ENCODE measurements around the gene RCOR2. TPM values are rescaled to one million over a fixed set of nuclear protein-coding genes. Genes with fewer than 3 reads are reported as not detected.
A peak's percentile ranks its signal among the peaks of the same experiment; 100 is the strongest.

The RCOR2 gene
- total RNA-seq, 1 donor from 2014 or later: 18.8 TPM

DNA sequence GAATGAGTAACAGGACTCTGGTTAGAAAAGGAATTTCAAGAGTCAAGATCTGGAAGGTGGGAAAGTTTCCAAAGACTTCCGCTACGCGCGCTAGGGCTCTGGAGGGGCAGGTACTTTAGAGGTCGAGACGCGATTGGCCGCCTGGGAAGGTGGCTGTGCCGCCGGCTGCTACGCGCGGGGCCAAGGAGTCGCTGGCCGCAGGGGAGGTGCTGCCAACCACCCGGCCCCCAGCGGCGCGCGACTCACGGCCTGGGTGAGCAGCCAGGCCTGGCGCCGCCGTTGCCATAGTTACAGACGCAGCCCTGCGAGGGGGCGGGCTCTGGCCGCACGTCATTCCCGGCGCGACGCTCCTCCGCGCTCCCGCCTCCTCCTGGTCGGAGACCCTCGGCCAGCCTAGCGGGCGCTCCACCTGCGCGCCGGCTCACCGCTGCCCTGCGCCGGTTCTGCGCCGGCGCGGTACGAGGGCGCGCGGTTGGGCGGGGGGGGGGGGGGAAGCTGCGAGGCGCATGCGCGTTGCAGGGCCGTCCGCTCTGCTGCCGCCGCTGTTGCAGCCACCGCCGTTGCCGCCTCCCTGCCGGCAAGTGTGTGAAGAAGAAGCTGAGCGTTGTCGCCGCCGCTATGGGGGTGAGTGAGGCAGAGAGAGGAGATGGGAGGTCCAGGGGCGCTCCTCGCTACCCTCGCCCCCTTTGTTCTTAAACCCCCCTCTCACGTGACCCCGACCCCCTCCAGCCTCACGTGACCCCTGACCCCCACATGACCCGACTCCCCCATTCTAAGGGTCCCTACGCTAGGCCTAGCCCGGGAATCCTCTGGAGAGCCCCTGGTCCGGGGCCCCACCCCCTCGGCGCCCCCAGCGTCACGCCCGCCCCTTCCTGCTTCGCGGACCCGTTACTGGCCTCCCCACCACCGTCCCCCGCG, 21.8 kb upstream of the RCOR2 start, which contains the start of gene NAA40:
NAA40 (plus strand) TSS at position 524 of the 918 bp plus-strand sequence; CDS start at position 619, 95 bp downstream.
- no peaks in the 10 kb centered on the region for H3K9me3 ChIP-seq (ENCODE audit: insufficient read depth, low read depth, low read length)
- FAIRE-seq (no peak), DNase-seq (ENCODE audit: low read depth) (peak; percentile 88)
- peak within 1 kb of the TSS; percentile 65 for H3K4me3 ChIP-seq (ENCODE audit: insufficient read depth, low read depth, low read length)
- H3K9me3 Mint-ChIP-seq (ENCODE audit: unreplicated experiment): no peaks in the 10 kb centered on the region
- no peaks in the 10 kb centered on the region for H3K36me3 ChIP-seq (ENCODE audit: insufficient read depth, low read length)
- peak within 1 kb of the TSS; percentile 90 for H3K4me3 Mint-ChIP-seq (ENCODE audit: unreplicated experiment)
- peak within 1 kb of the TSS; percentile 88 for H2AFZ ChIP-seq (ENCODE audit: low read depth, low read length)
- H3K27me3 Mint-ChIP-seq (ENCODE audit: low read depth, unreplicated experiment): no peaks in the 10 kb centered on the region
- H3K4me1 ChIP-seq (ENCODE audit: insufficient read depth, low read length): no peaks in the 10 kb centered on the region
- peaks cover 13% of the 10 kb centered on the region for H4K20me1 ChIP-seq (ENCODE audit: insufficient read depth, low read length)
- H3K4me2 ChIP-seq (ENCODE audit: low read length): peak within 1 kb of the TSS; percentile 86
- H3K27me3 ChIP-seq (ENCODE audit: insufficient read depth, low read length): no peaks in the 10 kb centered on the region
- H3K4me1 Mint-ChIP-seq (ENCODE audit: low read depth, unreplicated experiment): peaks cover 3% of the 10 kb centered on the region
- TF ChIP-seq, protein P1, sequence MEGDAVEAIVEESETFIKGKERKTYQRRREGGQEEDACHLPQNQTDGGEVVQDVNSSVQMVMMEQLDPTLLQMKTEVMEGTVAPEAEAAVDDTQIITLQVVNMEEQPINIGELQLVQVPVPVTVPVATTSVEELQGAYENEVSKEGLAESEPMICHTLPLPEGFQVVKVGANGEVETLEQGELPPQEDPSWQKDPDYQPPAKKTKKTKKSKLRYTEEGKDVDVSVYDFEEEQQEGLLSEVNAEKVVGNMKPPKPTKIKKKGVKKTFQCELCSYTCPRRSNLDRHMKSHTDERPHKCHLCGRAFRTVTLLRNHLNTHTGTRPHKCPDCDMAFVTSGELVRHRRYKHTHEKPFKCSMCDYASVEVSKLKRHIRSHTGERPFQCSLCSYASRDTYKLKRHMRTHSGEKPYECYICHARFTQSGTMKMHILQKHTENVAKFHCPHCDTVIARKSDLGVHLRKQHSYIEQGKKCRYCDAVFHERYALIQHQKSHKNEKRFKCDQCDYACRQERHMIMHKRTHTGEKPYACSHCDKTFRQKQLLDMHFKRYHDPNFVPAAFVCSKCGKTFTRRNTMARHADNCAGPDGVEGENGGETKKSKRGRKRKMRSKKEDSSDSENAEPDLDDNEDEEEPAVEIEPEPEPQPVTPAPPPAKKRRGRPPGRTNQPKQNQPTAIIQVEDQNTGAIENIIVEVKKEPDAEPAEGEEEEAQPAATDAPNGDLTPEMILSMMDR (IDR thresholded peaks at IDR 0.05; ENCODE audit: insufficient read depth, low read depth, low read length): no peak
- TF ChIP-seq EZH2 (IDR thresholded peaks at IDR 0.05; ENCODE audit: insufficient read depth, low read length): no peak
- H3K36me3 Mint-ChIP-seq (ENCODE audit: low read depth, unreplicated experiment): no peaks in the 10 kb centered on the region
- H3K9ac ChIP-seq (ENCODE audit: low read length): peak within 1 kb of the TSS; percentile 83
- peak within 1 kb of the TSS; percentile 80 for H3K27ac Mint-ChIP-seq (ENCODE audit: unreplicated experiment)
- peak within 1 kb of the TSS; percentile 15 for H3K27ac ChIP-seq (ENCODE audit: low read depth, low read length)
- H3K79me2 ChIP-seq (ENCODE audit: insufficient read depth, low read length): peaks cover 39% of the 10 kb centered on the region

DNA sequence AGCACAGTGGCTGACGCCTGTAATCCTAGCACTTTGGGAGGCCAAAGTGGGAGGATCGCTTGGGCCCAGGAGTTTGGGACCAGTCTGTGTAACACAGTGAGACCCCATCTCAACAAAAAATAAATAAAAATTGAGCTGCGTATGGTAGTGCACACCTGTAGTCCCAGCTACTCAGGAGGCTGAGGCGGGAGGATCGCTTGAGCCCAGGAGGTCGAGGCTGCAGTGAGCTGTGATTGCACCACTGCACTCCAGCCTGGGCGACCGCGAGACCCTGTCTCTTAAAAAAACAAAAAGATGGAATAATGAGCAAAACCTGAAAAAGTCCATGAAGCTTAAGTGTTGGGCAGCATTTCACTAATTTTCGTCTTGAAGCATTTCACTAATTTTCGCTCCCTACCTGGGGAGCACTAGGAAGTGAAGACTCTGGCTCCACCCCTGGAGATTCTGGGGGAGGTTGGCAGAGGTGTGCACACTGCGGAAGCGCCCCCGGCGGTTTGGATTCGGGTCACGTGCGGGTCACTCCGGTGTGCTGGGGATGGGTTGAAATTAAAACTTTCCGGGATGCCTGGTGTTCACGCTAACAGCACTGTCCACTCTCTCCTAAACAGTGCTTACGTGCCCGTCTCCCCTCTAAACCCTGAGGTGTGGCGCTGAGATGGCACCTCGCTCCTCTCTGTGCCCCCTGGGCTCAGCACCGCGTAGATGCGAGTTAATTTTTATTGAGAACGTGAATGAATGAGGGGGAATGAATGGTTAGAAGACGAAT, 20.9 kb upstream of the RCOR2 start:
- Mint-ChIP-seq H3K4me1 (ENCODE audit: low read depth, unreplicated experiment) (peaks cover 3% of the 10 kb centered on the region), H3K4me3 (ENCODE audit: unreplicated experiment) (peak overlapping the region; percentile 84), H3K36me3 (ENCODE audit: low read depth, unreplicated experiment) (no peaks in the 10 kb centered on the region), H3K9me3 (ENCODE audit: unreplicated experiment) (no peaks in the 10 kb centered on the region), H3K27ac (ENCODE audit: unreplicated experiment) (peak overlapping the region; percentile 59), H3K27me3 (ENCODE audit: low read depth, unreplicated experiment) (no peaks in the 10 kb centered on the region)
- H3K4me1 ChIP-seq (ENCODE audit: insufficient read depth, low read length): no peaks in the 10 kb centered on the region
- peak overlapping the region; percentile 54 for H3K9ac ChIP-seq (ENCODE audit: low read length)
- peaks cover 31% of the 10 kb centered on the region for H3K79me2 ChIP-seq (ENCODE audit: insufficient read depth, low read length)
- FAIRE-seq: no peak
- no peaks in the 10 kb centered on the region for H3K36me3 ChIP-seq (ENCODE audit: insufficient read depth, low read length)
- peak overlapping the region; percentile 86 for H3K4me2 ChIP-seq (ENCODE audit: low read length)
- H2AFZ ChIP-seq (ENCODE audit: low read depth, low read length): peak overlapping the region; percentile 70
- H3K4me3 ChIP-seq (ENCODE audit: insufficient read depth, low read depth, low read length): peak overlapping the region; percentile 52
- DNase-seq (ENCODE audit: low read depth): no peak
- H4K20me1 ChIP-seq (ENCODE audit: insufficient read depth, low read length): peaks cover 5% of the 10 kb centered on the region
- no peak for TF ChIP-seq EZH2 (IDR thresholded peaks at IDR 0.05; ENCODE audit: insufficient read depth, low read length)
- TF ChIP-seq, protein P1 (IDR thresholded peaks at IDR 0.05; ENCODE audit: insufficient read depth, low read depth, low read length): no peak
- no peaks in the 10 kb centered on the region for H3K9me3 ChIP-seq (ENCODE audit: insufficient read depth, low read depth, low read length)
- no peaks in the 10 kb centered on the region for H3K27me3 ChIP-seq (ENCODE audit: insufficient read depth, low read length)
- peak overlapping the region; percentile 15 for H3K27ac ChIP-seq (ENCODE audit: low read depth, low read length)

All from astrocyte (in vitro differentiated cells and primary cell).